Measurements from ENCODE around the gene ASB12.

- no peak for TF ChIP-seq CTCF (IDR thresholded peaks at IDR 0.05)
- TF ChIP-seq EZH2 (IDR thresholded peaks at IDR 0.05; ENCODE audit: borderline replicate concordance, insufficient read depth, low read depth, low read length, poor library complexity, severe bottlenecking) = no peak
Observed at GRCh38 chrX:64196606-64197005, 33.8 kb downstream of the ASB12 start.

Data from B cell (primary cell).